AG09319 (cell line): ENCODE results near the gene SYT17.

ENCODE experiments used
- DNase-seq: peaks from one replicate; pipeline ENCODE4 v3.0.0-alpha.2; 2010; ENCODE audit warnings: low read depth; ENCODE audit errors: extremely low read depth
- CTCF ChIP-seq: IDR thresholded peaks from 2 replicates; pipeline ENCODE4 v1.5.1; 2011; ENCODE audit warnings: low read depth, mild to moderate bottlenecking, inconsistent platforms, low read length, moderate library complexity

SYT17 gene

GRCh38 chr16:19299565-19299964 lies 131.5 kb downstream of the SYT17 start:
- TF ChIP-seq CTCF = no peak
- DNase-seq = no peak

- DNase-seq = no peak
- TF ChIP-seq CTCF = no peak
Measured at GRCh38 chr16:19301931-19302330, 133.9 kb downstream of the SYT17 start.

GRCh38 chr16:19304750-19305149 lies 136.7 kb downstream of the SYT17 start:
- no peak for TF ChIP-seq CTCF
- no peak for DNase-seq

- TF ChIP-seq CTCF = no peak
Measured at GRCh38 chr16:19305443-19305842, 137.4 kb downstream of the SYT17 start.

GRCh38 chr16:19307587-19308241 lies 139.7 kb downstream of the SYT17 start:
- no peak for TF ChIP-seq CTCF
- DNase-seq = no peak

More at GRCh38 chr16:19305443-19305842, 137.4 kb downstream of the SYT17 start:
- no peak for DNase-seq

- no peak for TF ChIP-seq CTCF
- DNase-seq = no peak
Measured at GRCh38 chr16:19308392-19308791, 140.4 kb downstream of the SYT17 start.

GRCh38 chr16:19309178-19309577 lies 141.1 kb downstream of the SYT17 start:
- no peak for DNase-seq
- no peak for TF ChIP-seq CTCF
